Activated gamma-delta T cell treated with Interleukin-2 at 50 U/mL for 16 hours (primary cell): ENCODE measurements around the gene KLHDC1.

Experiments used
- DNase-seq: peaks from one replicate; pipeline ENCODE4 v3.0.0-alpha.2; 2020

The KLHDC1 gene

DNA sequence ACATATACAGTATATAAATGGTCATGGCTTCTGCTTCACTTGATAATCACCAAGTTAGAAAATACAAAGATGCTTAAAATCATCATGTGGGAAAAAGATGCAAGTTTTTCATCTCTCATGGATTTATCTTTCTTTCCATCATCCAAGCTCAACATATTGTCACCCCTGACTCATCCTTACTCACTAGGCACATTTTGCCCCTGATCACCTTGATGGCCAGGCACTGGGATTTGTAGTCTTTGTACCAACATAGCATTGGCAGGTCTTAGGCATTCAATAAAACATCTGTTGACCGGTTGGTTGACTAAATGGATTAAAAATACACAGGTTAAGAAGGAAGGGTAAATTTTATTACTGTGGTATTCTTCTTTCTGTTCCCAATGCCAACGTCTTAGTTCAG lies 103.1 kb downstream of the KLHDC1 start:
- DNase-seq = no peak
